Measurements from ENCODE around the gene PLEKHG4B.
A peak's percentile ranks its signal among the peaks of the same experiment; 100 is the strongest.
"Not testable (repeated sequence)": the region's sequence is repeated elsewhere in the genome, so short reads cannot be mapped to it uniquely, and the experiment has no call there.

The PLEKHG4B gene

GRCh38 chr5:213803-214395, 121.9 kb downstream of the PLEKHG4B start:
- no peaks in the 10 kb centered on the region; the same call in 1 of the 2 replicates for H3K36me3 ChIP-seq (replicated peaks; ENCODE audit: insufficient read depth, low read length)
- H3K79me2 ChIP-seq (ENCODE audit: low read length) = peaks cover 58% of the 10 kb centered on the region
- no peak overlapping the region for H3K9ac ChIP-seq (ENCODE audit: low read length)

GRCh38 chr5:215256-215655, 123.3 kb downstream of the PLEKHG4B start:
- Histone ChIP-seq H3K79me2 (ENCODE audit: low read length) (peaks cover 62% of the 10 kb centered on the region), H3F3A (ENCODE audit: insufficient read depth, low read length) (peaks cover 15% of the 10 kb centered on the region)
- H3K27me3 ChIP-seq (replicated peaks; ENCODE audit: insufficient read depth, low read length); H3K27ac ChIP-seq (ENCODE audit: low read length); DNase-seq; H3K4me3 ChIP-seq (ENCODE audit: low read length); H3K4me2 ChIP-seq (ENCODE audit: low read depth, low read length); H3K36me3 ChIP-seq (replicated peaks; ENCODE audit: insufficient read depth, low read length); H3K9ac ChIP-seq (ENCODE audit: low read length); H3K9me3 ChIP-seq (replicated peaks; ENCODE audit: insufficient read depth, low read length); H2AFZ ChIP-seq (ENCODE audit: low read length); H4K20me1 ChIP-seq (ENCODE audit: insufficient read depth, low read length); H3K9me2 ChIP-seq (replicated peaks; ENCODE audit: insufficient read depth, low read length); H3K4me1 ChIP-seq (ENCODE audit: low read length): not testable (repeated sequence)

More at GRCh38 chr5:213803-214395, 121.9 kb downstream of the PLEKHG4B start:
- DNase-seq = no peak
- Histone ChIP-seq H3K9me2 (replicated peaks; ENCODE audit: insufficient read depth, low read length) (no peaks in the 10 kb centered on the region), H4K20me1 (ENCODE audit: insufficient read depth, low read length) (no peaks in the 10 kb centered on the region; the same call in 1 of the 2 replicates), H2AFZ (ENCODE audit: low read length) (no peak overlapping the region), H3K4me1 (ENCODE audit: low read length) (no peaks in the 10 kb centered on the region), H3K4me2 (ENCODE audit: low read depth, low read length) (no peak overlapping the region), H3K27me3 (replicated peaks; ENCODE audit: insufficient read depth, low read length) (no peaks in the 10 kb centered on the region), H3F3A (ENCODE audit: insufficient read depth, low read length) (0 out of 2 replicates have a peak, but pooled peaks cover 1% of the 10 kb centered on the region), H3K27ac (ENCODE audit: low read length) (no peak overlapping the region), H3K4me3 (ENCODE audit: low read length) (no peak overlapping the region), H3K9me3 (replicated peaks; ENCODE audit: insufficient read depth, low read length) (no peaks in the 10 kb centered on the region)
- no peak for TF ChIP-seq EZH2phosphoT487 (IDR thresholded peaks at IDR 0.05; ENCODE audit: low read length)
- no peak for TF ChIP-seq CTCF (IDR thresholded peaks at IDR 0.05; ENCODE audit: low read length)
- no peak for TF ChIP-seq EZH2 (optimal IDR thresholded peaks at IDR 0.05; ENCODE audit: low read depth, low read length)

GRCh38 chr5:216076-216475, 124.1 kb downstream of the PLEKHG4B start:
- not testable (repeated sequence) for H3K9me2 ChIP-seq (replicated peaks; ENCODE audit: insufficient read depth, low read length); H3K36me3 ChIP-seq (replicated peaks; ENCODE audit: insufficient read depth, low read length); H3K9ac ChIP-seq (ENCODE audit: low read length); H3K27ac ChIP-seq (ENCODE audit: low read length); H3K4me1 ChIP-seq (ENCODE audit: low read length); H4K20me1 ChIP-seq (ENCODE audit: insufficient read depth, low read length); H3K4me3 ChIP-seq (ENCODE audit: low read length); H3K27me3 ChIP-seq (replicated peaks; ENCODE audit: insufficient read depth, low read length); DNase-seq; H2AFZ ChIP-seq (ENCODE audit: low read length); H3K4me2 ChIP-seq (ENCODE audit: low read depth, low read length); H3K9me3 ChIP-seq (replicated peaks; ENCODE audit: insufficient read depth, low read length)
- Histone ChIP-seq H3K79me2 (ENCODE audit: low read length) (peaks cover 68% of the 10 kb centered on the region), H3F3A (ENCODE audit: insufficient read depth, low read length) (peaks cover 20% of the 10 kb centered on the region)

- TF ChIP-seq CTCF (IDR thresholded peaks at IDR 0.05; ENCODE audit: low read length) = peak; percentile 40
- Histone ChIP-seq H2AFZ (ENCODE audit: low read length) (peak within 1 kb of the TSS; percentile 92), H3K27ac (ENCODE audit: low read length) (peak within 1 kb of the TSS; percentile 76), H3F3A (ENCODE audit: insufficient read depth, low read length) (peaks cover 33% of the 10 kb centered on the region), H3K4me2 (ENCODE audit: low read depth, low read length) (peak within 1 kb of the TSS; percentile 64), H3K79me2 (ENCODE audit: low read length) (peaks cover 85% of the 10 kb centered on the region), H3K9ac (ENCODE audit: low read length) (peak within 1 kb of the TSS; percentile 98), H3K4me3 (ENCODE audit: low read length) (peak within 1 kb of the TSS; percentile 66)
- not testable (repeated sequence) for H3K27me3 ChIP-seq (replicated peaks; ENCODE audit: insufficient read depth, low read length); H3K36me3 ChIP-seq (replicated peaks; ENCODE audit: insufficient read depth, low read length); H3K4me1 ChIP-seq (ENCODE audit: low read length); H4K20me1 ChIP-seq (ENCODE audit: insufficient read depth, low read length); H3K9me2 ChIP-seq (replicated peaks; ENCODE audit: insufficient read depth, low read length); H3K9me3 ChIP-seq (replicated peaks; ENCODE audit: insufficient read depth, low read length)
- DNase-seq = peak; percentile 96
These were observed 125.8 kb downstream of the PLEKHG4B start, which contains the start of the genes CCDC127 and SDHA for GRCh38 chr5:217494-218456. Gene CCDC127 (minus strand): TSS chr5:218153. CDS start chr5:216849, 1,304 bp downstream. Gene SDHA (plus strand): TSS chr5:218320. CDS start chr5:218356, 36 bp downstream.

All from MM.1S (cell line).